ENCODE data around the gene TBC1D22B.

The TBC1D22B gene

DNA sequence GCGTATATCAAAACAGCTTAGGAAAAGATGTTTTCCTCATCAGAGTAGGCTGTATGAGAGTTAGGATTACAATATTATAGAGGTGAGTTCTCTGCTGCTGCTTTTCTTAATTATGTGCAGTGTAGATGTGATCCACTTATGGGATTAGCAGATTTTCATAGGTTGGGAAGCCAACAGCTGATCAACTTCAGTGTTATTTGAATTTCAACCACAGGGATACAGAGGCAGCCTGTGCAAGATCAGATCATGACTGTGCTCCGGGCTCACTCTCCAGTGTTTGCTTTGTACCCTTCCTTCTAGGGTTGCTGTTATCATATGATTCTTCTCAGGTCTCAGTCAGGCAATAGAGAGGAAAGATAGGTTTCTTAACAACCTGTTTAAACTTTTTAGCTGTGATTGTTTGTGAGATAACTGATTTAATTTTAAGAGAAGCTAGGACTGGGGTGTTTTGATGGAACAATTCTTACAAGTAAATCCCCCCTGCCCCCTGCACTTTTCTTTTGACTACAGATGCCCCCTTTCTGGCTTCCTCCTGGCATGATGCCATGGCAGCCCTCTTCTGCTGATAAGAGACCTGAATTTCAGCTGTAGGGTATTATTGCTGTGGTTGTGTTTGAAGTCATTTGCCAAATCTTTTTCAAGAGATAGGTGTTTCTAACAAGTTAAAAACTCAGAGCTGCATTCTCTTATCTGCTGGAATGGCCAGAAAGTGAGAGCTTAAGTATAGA is 104.7 kb downstream of the TBC1D22B start:
- no peak for DNase-seq

DNA sequence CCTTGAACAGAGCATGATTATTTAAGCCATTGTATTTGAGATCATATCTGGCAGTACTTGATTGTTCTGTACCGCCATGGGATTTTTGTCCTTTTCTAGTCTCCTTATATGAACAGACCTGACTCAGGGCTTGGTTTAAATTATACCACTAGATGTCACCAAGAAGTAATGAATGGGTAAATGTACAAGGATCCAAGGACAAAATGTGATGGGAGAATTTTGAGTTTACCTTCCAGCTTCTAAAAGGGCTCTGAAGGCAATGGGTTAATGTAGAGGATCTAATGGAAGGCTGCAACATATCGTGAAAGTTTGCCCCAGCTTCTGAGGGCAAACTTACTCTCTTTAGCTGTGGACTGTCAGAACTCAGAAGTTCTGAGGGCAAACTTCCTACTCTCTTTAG is 108.2 kb downstream of the TBC1D22B start:
- peak; percentile 27 for DNase-seq

DNA sequence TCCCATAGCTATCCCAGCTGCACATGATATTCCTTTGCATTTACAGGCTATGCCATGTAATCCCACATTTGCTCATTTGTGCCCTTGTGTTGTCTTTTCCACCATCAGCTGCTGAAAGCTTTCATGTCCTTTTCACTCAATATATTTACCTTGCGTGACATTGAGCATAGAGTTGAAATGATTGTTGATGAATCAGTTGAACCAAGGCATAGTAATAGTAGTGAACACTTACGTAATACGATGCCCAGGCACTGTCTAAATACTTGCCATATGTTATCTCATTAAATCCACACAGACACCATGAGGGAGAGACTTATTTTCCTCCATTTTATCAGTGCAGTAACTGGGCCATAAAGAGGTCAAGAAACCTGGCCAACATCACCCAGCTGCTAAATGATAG is 109.3 kb downstream of the TBC1D22B start:
- DNase-seq = no peak

GRCh38 chr6:37368961-37369320 is 111.4 kb downstream of the TBC1D22B start:
- no peak for DNase-seq

DNA sequence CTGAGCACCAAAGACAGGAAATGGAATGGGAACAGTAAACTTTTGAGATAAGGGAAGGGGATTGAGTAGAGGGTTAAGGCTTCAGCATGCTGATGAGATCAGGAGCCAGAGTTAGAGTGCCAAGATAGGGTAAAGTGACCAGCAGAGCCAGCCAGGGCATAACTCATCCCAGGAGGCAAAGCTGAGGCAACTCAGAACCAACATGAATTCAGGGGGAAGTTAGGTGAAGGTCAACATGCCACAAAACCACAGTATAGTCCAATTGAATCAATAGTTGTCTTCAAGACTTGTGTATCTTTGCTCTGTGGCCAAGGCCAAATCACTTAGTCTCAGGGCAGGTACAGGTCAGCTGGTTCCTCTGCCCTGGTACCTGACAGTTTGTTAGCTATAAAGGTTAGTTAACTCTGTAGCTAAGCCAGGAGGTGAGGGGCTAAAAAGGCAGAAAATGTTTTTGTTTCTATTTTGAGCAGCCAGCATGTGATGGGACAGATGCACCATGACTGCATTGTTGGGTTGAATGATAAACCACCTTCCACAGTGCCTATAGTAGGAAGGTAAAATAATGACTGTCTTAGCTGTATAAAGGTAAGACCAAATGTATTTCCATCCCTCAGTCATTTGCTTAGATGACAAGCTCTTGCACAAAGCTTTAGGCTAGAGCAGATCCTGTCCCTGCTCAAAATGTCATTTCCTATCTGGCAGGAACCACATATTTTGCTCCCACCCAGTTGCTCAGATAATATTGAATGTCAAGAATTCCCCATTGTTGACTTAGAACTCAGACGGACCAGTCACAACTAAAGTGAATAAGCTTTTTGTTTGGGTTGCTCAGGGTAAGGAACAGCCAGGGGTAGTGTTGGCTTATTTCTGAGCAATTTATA is 112.0 kb downstream of the TBC1D22B start:
- no peak for DNase-seq

GRCh38 chr6:37371154-37372083 is 113.8 kb downstream of the TBC1D22B start:
- DNase-seq = no peak

- DNase-seq = no peak
These were observed 114.5 kb downstream of the TBC1D22B start for GRCh38 chr6:37372116-37372515.

DNA sequence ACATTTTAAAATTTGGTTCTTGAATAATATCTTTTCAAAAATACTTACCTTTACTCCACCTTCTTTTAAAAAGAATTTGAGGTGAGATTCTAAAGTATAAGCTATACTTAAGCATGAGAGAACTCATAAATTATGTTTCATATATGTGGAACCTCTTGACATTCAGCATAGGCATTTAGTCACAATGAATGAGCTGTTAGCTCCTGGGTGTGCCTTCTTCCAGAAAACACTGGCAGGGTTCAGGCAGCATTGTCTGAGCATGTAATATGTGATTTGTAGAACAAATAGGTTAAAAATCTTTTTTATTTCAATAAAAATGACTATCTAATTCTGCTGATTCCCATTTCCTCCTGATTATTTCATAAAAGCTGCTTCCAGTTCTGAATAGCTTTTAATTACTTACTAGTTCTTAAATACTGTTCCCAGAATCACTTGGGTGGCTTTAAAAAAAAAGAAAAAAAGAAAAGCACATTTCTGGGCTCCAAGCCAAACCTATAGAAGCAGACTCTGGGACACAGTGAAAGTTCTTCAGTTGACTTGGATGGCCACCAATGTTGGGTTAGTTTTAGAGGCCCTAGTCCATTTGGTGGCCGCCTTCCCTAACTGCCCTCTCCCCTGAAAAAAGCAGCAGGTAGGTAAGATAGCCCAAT is 116.4 kb downstream of the TBC1D22B start:
- DNase-seq = peak; percentile 26

DNA sequence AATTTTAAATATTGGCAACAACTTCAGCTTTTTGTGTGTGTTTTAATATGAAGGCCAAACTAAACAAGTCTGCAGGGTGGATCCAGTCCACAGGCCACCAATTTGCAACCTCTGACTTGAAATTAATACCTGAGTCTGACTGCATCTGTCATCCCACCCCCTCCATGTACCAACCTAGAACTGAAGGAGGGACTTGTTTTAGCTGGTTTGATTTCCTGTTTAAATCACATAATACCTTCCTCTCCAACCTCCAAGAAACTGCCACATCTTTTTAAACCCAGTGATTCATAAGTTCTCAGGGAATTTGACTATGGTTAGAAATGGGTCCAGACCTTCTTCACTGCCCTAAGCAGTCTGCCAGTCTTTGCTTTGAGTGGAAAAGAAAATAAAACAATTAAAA is 117.8 kb downstream of the TBC1D22B start:
- no peak for DNase-seq

DNA sequence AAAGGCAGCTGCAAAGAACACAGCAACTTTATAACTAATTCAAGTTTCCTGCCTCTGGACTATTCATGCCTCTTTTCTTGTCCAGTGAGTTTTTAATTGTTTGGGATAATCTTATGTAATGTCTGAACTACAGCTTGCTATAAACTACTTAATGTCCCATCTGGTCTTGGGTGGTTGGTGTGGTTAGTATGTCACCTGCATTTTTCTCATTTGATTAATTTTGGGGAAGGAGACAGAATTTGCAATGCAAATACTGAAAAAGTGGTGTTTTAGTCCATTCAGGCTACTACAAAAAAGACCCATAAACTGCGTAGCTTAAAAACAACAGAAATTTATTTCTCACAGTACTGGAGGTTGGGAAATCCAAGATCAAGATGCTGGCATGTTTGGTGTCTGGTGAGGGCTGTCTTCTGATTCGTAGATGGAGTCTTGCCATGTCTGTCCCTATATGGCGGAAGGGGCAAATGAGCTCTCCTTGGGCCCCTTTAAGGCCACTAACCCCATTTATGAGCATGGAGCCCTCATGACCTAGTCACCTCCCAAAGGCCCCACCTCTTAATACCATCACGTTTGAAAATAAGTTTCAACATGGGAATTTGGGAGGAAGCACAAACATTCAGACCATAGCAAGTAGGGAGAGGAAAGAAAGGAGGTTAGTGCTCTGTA is 118.6 kb downstream of the TBC1D22B start:
- no peak for DNase-seq

DNA sequence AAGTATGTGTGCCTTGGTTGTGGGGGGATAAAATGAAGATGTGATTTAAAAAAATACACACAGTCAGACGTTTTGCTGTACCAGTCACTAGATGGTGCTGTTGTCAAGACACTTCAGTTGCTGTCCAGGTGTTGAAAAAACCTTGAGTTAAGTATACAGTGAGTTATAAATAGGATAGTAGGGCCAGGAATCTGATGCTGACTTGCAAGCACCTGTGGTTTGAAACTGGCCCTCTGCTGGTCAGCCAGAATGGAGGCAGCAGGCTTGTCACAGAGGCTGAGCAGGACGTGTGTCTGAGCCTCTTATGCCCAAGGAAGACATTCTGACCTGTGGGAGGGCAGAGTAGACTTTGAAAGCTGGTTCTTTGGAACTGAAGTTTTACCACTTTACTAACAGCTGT is 124.0 kb downstream of the TBC1D22B start:
- peak; percentile 4 for DNase-seq
